GM18511 (cell line): ENCODE data around the gene ACAT1.
"Not testable (repeated sequence)": the region's sequence is repeated elsewhere in the genome, so short reads cannot be mapped to it uniquely, and the experiment has no call there.

ENCODE experiments used
- ATAC-seq: cut with Tn5 transposase; IDR thresholded peaks from one replicate; pipeline ENCODE4 v1.9.1; 2021; ENCODE audit warnings: mild to moderate bottlenecking, moderate library complexity; ENCODE audit not compliant: unreplicated experiment

ACAT1 gene

GRCh38 chr11:108121274-108122155, at the start of gene ACAT1:
ACAT1 (plus strand) TSS chr11:108121567; CDS start chr11:108121607, 40 bp downstream.
- ATAC-seq, result peak; percentile 93

GRCh38 chr11:108084811-108085210, 36.6 kb upstream of the ACAT1 start:
- ATAC-seq, result no peak

- ATAC-seq, result no peak
Measured at GRCh38 chr11:108085672-108086071, 35.7 kb upstream of the ACAT1 start.

GRCh38 chr11:108092134-108092533, 29.2 kb upstream of the ACAT1 start:
- ATAC-seq, result no peak

DNA sequence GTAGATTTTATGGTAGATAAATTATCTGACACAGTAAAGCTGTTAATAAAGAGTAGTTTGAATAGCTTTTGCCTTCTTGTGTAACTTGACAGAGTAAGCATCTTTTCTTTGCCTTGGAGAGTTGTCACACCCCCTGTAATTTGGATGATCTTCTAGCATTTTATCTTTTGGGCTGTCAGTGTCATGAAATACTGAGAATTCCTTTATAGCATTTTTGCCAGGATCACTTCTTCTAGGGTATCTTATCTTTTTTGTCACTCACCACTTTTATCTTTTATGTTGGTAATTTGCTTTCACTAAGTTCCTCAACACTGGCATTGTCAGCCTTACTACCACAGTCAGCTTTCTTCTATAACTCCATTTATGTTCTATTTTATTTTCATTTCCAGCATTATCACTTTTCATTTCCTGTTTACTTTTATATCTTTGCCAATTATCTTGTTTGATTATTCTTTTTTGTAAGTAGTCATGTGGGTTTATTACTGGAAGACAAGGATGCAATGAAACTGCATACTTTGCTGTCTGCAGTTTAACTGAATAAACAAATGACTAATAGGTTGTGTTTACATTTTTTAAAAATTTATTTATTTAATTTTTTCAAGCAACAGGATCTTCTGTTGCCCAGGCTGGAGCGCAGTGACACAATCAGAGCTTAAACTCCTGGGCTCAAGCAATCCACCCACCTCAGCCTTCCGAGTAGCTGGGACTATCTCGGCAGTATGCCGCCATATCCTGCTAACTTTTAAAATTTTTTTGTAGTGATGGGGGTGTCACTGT, 28.1 kb upstream of the ACAT1 start:
- ATAC-seq, result no peak

DNA sequence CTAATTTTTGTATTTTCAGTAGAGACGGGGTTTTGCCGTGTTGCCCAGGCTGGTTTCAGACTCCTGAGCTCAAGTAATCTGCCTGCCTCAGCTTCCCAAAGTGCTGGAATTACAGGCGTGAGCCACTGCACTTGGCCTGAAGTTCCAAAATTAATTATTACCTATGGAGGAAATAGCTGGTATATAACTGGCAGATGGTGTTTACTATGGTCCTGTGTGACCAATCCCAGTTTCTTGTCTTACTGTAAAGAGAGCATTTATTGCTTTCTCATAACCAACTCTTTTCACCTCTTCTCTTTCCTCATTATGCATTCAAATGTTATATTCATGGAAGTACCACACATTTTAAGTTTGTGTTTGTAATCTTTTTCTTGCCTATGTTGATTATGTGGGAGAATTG, 24.2 kb upstream of the ACAT1 start:
- no peak for ATAC-seq

- no peak for ATAC-seq
Measured at GRCh38 chr11:108101090-108101775, 20.1 kb upstream of the ACAT1 start.

DNA sequence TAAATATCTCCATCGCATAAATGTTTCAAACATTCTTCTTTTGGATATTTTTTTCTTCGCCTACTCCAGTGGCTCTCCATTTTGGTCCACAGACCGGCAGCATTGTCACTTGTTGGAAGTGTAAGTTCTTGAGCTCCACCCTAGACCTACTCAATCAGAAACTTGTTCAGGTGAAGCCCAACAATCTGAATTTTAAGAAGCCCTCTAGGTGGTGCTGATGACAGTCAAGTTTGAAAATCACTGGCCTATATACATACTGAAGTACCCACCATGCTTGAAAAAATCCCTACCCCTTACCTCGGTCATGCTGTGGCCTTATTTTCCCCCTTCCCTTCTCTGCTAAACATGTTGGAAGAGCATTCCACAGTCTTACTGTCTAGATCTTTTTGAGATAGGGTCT, 10.2 kb upstream of the ACAT1 start:
- no peak for ATAC-seq

DNA sequence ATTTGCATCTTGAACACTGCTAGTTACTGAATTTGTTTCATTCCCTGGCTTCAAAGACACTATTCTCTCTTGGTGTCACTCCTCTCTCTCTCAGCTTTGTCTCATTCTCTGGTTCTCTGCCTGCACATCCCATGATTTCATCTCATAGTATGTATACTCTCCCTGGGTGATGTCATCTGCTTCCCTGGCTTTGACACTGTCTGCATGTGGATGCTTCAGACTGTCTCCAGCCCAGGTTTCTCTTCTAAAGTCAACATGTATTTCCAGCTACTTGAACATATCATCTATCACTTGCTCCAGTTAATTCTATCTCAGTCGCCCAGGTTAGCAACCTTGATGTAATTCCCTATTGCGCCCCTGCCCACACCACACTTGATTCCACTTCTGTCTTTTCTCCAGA, 9.3 kb upstream of the ACAT1 start:
- no peak for ATAC-seq

GRCh38 chr11:108115500-108116140, 5.7 kb upstream of the ACAT1 start:
- ATAC-seq, result peak; percentile 44

DNA sequence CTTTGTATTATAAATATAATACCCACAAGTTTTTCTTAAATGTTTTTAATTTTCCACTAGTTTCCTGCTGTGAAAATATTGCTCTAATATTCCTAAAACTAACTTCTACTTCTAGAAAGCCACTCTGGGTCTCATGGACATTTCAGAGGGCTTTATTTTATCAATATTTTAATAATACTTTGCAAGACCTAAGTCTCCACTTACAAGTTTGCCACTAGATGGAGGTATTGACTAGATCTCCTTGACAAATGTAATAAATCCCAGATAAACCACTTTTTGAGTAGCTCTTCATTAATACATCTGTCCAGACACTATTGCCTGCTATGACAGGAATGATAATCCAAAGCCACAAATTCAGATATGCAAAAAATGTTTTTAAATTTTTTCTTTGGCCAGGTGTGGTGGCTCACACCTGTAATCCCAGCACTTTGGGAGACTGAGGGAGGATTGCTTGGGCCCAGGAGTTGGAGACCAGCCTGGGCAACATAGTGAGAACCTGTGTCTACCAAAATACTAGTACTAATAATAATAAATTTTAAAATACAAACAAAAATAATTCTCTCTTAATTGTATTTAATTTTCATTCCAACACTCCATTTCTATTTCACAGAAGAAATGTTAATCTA, 3.5 kb upstream of the ACAT1 start:
- ATAC-seq, result no peak

GRCh38 chr11:108120936-108121273, 462 bp upstream of the ACAT1 start:
- ATAC-seq, result peak; percentile 24

DNA sequence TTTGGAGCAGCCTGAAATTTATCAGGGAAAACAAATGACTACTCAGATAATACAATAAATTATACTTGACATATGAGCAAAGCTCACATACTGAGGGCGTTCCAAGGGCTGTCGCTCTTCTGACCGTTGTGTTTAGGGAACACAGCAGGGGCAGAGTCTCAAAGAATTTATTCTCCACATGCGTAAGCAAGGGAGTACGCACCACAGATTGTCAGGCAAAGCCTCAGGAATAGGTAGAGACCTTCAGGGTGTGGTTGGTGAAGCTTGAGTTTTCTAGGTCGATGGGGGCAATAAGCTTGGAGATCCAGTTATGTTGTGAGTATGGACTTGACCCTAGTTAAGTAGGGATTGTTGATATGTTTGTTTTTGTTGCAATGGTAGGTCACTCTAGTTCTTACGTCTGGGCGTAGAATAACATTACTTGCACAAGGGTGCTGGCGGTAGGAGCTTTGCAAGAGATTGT, 830 bp downstream of the ACAT1 start:
- ATAC-seq, result no peak

- ATAC-seq, result no peak
Measured at GRCh38 chr11:108125096-108125495, 3.7 kb downstream of the ACAT1 start.

DNA sequence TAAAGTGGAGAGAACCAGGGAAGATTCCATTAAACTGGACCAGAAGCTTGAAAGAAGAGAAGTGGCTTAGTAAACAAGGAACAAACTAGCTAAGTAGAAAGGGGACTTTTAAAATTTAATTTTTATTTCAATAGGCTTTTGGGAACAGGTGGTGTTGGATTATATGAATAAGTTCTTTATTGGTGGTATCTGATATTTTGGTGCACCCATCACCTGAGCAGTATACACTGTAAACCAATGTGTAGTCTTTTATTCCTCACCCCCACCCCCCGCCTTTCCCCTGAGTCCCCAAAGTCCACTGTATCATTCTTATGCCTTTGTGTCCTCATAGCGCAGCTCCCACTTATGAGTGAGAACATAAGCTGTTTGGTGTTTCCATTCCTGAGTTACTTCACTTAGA, 7.4 kb downstream of the ACAT1 start:
- ATAC-seq, result no peak

- ATAC-seq, result no peak
Measured at GRCh38 chr11:108131993-108132392, 10.6 kb downstream of the ACAT1 start.

- not testable (repeated sequence) for ATAC-seq
Measured at GRCh38 chr11:108132993-108133538, 11.7 kb downstream of the ACAT1 start.

- ATAC-seq, result peak; percentile 61
Measured at GRCh38 chr11:108135845-108136544, 14.6 kb downstream of the ACAT1 start.

DNA sequence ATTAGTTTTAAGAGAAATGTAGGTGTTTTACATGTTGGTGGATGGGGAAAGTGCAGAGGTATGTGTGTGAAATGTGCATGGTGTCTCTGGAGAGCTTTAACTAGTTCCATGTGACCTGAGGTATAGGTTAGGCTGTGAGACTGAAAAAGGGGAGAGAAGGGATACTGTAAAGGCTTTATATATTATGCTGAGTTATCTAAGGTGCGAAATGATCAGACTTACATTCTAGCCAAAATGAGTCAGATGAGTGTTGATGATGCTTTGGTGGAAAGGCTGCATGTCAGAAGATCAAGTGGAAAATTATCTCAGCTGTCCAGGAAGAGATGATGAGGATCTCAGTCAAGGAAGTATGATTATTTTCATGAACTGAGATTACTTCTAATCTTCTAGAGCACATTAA, 15.8 kb downstream of the ACAT1 start:
- no peak for ATAC-seq

- no peak for ATAC-seq
Measured at GRCh38 chr11:108142304-108142703, 20.9 kb downstream of the ACAT1 start.
